Thyroid gland (tissue), 4 donors: ENCODE measurements around the gene CCDC71L.

Experiments
- POLR2A ChIP-seq, 2 donors: fragments of 450-650 bp; IDR thresholded peaks; one replicate each; pipeline ENCODE4 v1.6.1; 2017; ENCODE audit warnings: antibody characterized with exemption in 2 of 2, mild to moderate bottlenecking in 2 of 2, moderate library complexity in 1 of 2
- TF ChIP-seq, protein P1 (sequence below), 6 experiments: fragments of 200-600 bp in 3 of 6; fragments of 450-650 bp in 3 of 6; sonication (generic) in 3 of 6; IDR thresholded peaks; one replicate each; pipeline ENCODE4 v1.5.1; 2016 to 2019; ENCODE audit warnings: antibody characterized with exemption in 6 of 6, mild to moderate bottlenecking in 2 of 6, inconsistent platforms in 1 of 6, moderate library complexity in 1 of 6

DNA sequence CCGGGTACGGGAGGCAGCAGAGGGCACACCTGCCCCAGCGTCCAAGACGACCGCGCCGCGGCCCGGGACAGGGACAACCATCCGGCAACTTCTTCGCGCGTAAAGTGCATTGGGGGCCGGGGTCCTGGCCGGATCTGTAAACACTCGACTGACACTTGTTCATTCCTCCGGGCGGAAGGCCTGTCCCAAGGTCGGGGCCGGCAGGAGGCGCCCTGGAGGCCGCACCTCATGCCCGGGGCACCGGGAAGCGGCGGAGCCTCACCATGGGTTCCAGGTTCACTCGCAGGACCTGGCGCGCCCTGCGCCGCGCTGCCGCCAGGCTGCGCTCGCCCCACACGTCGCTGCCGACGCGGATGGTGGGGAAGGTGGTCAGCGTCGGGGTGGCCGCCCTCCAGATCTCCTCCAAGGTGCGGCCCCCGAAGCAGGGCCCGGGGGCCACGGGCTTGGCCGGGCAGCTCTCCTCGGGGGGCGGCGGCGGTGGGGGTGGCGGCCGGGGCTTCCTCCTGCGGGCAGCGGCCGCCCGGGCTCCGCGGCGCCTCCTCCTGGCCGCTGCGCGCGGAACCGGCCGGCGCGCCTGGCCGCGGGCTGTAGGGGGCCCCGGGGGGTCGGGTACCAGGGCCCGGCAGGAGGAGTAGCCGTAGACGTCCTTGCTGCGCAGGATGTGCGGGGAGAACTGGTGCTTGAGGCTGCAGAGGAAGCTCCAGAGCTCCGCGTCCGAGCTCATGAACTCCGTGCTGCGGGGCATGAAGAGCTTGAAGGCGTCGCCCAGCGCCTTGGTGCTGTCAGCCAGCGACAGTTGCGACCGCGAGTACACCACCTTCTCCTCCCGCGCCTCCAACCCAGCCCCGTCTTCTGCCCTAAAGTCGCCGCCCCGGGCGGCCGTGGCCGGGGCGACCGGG, 746 bp downstream of the CCDC71L start:
- TF ChIP-seq, protein P1, sequence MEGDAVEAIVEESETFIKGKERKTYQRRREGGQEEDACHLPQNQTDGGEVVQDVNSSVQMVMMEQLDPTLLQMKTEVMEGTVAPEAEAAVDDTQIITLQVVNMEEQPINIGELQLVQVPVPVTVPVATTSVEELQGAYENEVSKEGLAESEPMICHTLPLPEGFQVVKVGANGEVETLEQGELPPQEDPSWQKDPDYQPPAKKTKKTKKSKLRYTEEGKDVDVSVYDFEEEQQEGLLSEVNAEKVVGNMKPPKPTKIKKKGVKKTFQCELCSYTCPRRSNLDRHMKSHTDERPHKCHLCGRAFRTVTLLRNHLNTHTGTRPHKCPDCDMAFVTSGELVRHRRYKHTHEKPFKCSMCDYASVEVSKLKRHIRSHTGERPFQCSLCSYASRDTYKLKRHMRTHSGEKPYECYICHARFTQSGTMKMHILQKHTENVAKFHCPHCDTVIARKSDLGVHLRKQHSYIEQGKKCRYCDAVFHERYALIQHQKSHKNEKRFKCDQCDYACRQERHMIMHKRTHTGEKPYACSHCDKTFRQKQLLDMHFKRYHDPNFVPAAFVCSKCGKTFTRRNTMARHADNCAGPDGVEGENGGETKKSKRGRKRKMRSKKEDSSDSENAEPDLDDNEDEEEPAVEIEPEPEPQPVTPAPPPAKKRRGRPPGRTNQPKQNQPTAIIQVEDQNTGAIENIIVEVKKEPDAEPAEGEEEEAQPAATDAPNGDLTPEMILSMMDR (IDR thresholded peaks at IDR 0.05): peak; percentile 47 to 79 (median 57)
- TF ChIP-seq POLR2A (IDR thresholded peaks at IDR 0.05): peak in 1 of 2 donors; percentile 52
